ENCODE measurements around the gene CORO1A.
"Not testable (repeated sequence)": the region's sequence is repeated elsewhere in the genome, so short reads cannot be mapped to it uniquely, and the experiment has no call there.

GRCh38 chr16:30169416-30169815 lies 14.0 kb upstream of the CORO1A start:
- TF ChIP-seq, protein P1, sequence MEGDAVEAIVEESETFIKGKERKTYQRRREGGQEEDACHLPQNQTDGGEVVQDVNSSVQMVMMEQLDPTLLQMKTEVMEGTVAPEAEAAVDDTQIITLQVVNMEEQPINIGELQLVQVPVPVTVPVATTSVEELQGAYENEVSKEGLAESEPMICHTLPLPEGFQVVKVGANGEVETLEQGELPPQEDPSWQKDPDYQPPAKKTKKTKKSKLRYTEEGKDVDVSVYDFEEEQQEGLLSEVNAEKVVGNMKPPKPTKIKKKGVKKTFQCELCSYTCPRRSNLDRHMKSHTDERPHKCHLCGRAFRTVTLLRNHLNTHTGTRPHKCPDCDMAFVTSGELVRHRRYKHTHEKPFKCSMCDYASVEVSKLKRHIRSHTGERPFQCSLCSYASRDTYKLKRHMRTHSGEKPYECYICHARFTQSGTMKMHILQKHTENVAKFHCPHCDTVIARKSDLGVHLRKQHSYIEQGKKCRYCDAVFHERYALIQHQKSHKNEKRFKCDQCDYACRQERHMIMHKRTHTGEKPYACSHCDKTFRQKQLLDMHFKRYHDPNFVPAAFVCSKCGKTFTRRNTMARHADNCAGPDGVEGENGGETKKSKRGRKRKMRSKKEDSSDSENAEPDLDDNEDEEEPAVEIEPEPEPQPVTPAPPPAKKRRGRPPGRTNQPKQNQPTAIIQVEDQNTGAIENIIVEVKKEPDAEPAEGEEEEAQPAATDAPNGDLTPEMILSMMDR (conservative IDR thresholded peaks at IDR 0.05; ENCODE audit: low read depth, low read length), result not testable (repeated sequence)
- not testable (repeated sequence) for TF ChIP-seq EZH2 (IDR thresholded peaks at IDR 0.05; ENCODE audit: low read length, unreplicated experiment)

Measured in PC-3 (cell line).